Measurements from ENCODE around the gene NME7. TPM values are rescaled to one million over a fixed set of nuclear protein-coding genes. Genes with fewer than 3 reads are reported as not detected.

NME7 gene
- total RNA-seq, 1 experiment from 2014 or later: 30.3 TPM

DNA sequence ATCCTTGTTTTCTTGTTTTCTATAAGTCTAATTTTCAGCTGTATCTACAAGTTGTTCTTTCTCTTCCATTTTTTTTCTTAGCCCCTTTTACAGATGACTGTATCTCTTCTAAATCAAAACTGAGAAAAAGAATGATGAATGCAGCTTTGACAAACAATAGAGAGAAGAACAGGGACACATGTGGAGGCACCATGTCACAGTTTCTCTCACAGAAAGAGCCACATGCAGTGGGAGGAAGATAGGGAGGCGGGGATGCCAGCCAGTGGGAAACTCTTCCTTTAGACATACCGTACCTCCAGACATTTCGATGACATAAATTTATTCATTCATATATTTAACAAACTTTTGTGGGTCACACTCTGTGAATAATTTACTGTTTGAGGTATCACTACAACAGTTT lies 45.5 kb downstream of the NME7 start:
- DNase-seq (ENCODE audit: low read depth, low spot score): no peak
- BruUV-seq (replicated peaks): no TSS peak
- no peak overlapping the region for H3K27ac ChIP-seq (ENCODE audit: low read length)
- no peaks in the 10 kb centered on the region for H3K27me3 ChIP-seq (ENCODE audit: control insufficient read depth, insufficient read depth, low read length)
- ChIA-PET POLR2A (no interaction called here), CTCF (no interaction called here)
- in situ Hi-C loops (cut with HindIII; ENCODE audit: low pct_unique_long_range_greater_than_20kb, low sequenced_read_pairs) (no loop called here), intact Hi-C loops (cut with micrococcal nuclease; ENCODE audit: unreplicated experiment) (no loop called here)
- no peak overlapping the region for H3K4me3 ChIP-seq (ENCODE audit: low read depth in 2 of 2, low read length in 2 of 2)
- H3K4me1 ChIP-seq (ENCODE audit: control insufficient read depth, insufficient read depth, low read length): peaks cover 2% of the 10 kb centered on the region; the same call in 1 of the 2 replicates
- H3K36me3 ChIP-seq (ENCODE audit: control insufficient read depth, insufficient read depth, low read length): no peaks in the 10 kb centered on the region
- ATAC-seq: no peak
- TF ChIP-seq, protein P1, sequence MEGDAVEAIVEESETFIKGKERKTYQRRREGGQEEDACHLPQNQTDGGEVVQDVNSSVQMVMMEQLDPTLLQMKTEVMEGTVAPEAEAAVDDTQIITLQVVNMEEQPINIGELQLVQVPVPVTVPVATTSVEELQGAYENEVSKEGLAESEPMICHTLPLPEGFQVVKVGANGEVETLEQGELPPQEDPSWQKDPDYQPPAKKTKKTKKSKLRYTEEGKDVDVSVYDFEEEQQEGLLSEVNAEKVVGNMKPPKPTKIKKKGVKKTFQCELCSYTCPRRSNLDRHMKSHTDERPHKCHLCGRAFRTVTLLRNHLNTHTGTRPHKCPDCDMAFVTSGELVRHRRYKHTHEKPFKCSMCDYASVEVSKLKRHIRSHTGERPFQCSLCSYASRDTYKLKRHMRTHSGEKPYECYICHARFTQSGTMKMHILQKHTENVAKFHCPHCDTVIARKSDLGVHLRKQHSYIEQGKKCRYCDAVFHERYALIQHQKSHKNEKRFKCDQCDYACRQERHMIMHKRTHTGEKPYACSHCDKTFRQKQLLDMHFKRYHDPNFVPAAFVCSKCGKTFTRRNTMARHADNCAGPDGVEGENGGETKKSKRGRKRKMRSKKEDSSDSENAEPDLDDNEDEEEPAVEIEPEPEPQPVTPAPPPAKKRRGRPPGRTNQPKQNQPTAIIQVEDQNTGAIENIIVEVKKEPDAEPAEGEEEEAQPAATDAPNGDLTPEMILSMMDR (IDR thresholded peaks at IDR 0.05): no peak
- TF ChIP-seq, protein P2, sequence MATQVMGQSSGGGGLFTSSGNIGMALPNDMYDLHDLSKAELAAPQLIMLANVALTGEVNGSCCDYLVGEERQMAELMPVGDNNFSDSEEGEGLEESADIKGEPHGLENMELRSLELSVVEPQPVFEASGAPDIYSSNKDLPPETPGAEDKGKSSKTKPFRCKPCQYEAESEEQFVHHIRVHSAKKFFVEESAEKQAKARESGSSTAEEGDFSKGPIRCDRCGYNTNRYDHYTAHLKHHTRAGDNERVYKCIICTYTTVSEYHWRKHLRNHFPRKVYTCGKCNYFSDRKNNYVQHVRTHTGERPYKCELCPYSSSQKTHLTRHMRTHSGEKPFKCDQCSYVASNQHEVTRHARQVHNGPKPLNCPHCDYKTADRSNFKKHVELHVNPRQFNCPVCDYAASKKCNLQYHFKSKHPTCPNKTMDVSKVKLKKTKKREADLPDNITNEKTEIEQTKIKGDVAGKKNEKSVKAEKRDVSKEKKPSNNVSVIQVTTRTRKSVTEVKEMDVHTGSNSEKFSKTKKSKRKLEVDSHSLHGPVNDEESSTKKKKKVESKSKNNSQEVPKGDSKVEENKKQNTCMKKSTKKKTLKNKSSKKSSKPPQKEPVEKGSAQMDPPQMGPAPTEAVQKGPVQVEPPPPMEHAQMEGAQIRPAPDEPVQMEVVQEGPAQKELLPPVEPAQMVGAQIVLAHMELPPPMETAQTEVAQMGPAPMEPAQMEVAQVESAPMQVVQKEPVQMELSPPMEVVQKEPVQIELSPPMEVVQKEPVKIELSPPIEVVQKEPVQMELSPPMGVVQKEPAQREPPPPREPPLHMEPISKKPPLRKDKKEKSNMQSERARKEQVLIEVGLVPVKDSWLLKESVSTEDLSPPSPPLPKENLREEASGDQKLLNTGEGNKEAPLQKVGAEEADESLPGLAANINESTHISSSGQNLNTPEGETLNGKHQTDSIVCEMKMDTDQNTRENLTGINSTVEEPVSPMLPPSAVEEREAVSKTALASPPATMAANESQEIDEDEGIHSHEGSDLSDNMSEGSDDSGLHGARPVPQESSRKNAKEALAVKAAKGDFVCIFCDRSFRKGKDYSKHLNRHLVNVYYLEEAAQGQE (IDR thresholded peaks at IDR 0.05; ENCODE audit: insufficient read depth in 1 of 2, low read depth in 2 of 2, low read length in 1 of 2): no peak
- TF ChIP-seq TCF7L2 (IDR thresholded peaks at IDR 0.05; ENCODE audit: low read depth, low read length): no peak
- TF ChIP-seq SIN3A (IDR thresholded peaks at IDR 0.05; ENCODE audit: borderline replicate concordance, insufficient read depth, low read depth, low read length): no peak
- TF ChIP-seq POLR2AphosphoS5 (IDR thresholded peaks at IDR 0.05; ENCODE audit: low read depth, low read length): no peak
- no peaks in the 10 kb centered on the region for H3K9me3 ChIP-seq (ENCODE audit: control insufficient read depth, insufficient read depth, low read depth, low read length)

DNA sequence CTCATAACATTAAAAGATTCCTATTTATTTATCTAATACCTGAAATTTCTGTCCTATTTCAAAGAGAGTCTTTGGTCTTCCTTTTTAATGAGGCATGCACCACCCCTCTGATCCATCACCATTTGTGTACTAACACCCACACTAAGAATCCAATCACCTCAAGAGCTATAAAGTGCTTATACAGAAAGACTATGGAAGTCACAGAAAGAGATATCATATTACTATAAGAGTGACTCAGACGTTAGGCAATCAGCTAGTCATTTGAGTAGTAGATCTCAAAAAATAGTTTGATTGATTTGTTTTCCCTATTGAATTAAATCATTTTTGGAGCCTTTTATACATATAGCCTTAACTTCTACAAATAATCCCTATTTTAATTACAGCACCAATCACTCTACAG lies 46.1 kb downstream of the NME7 start:
- Histone ChIP-seq H3K4me1 (ENCODE audit: control insufficient read depth, insufficient read depth, low read length) (peaks cover 2% of the 10 kb centered on the region; the same call in 1 of the 2 replicates), H3K36me3 (ENCODE audit: control insufficient read depth, insufficient read depth, low read length) (no peaks in the 10 kb centered on the region), H3K27me3 (ENCODE audit: control insufficient read depth, insufficient read depth, low read length) (no peaks in the 10 kb centered on the region), H3K9me3 (ENCODE audit: control insufficient read depth, insufficient read depth, low read depth, low read length) (no peaks in the 10 kb centered on the region), H3K27ac (ENCODE audit: low read length) (no peak overlapping the region), H3K4me3 (ENCODE audit: low read depth in 2 of 2, low read length in 2 of 2) (no peak overlapping the region)
- BruUV-seq (replicated peaks): no TSS peak
- CTCF ChIA-PET: no interaction called here
- intact Hi-C loops (cut with micrococcal nuclease; ENCODE audit: unreplicated experiment) (no loop called here), in situ Hi-C loops (cut with HindIII; ENCODE audit: low pct_unique_long_range_greater_than_20kb, low sequenced_read_pairs) (no loop called here)
- TF ChIP-seq TCF7L2 (IDR thresholded peaks at IDR 0.05; ENCODE audit: low read depth, low read length) (no peak), POLR2AphosphoS5 (IDR thresholded peaks at IDR 0.05; ENCODE audit: low read depth, low read length) (no peak)
- TF ChIP-seq, protein P1 (IDR thresholded peaks at IDR 0.05): no peak
- TF ChIP-seq, protein P2 (IDR thresholded peaks at IDR 0.05; ENCODE audit: insufficient read depth in 1 of 2, low read depth in 2 of 2, low read length in 1 of 2): no peak
- DNase-seq (ENCODE audit: low read depth, low spot score): no peak
- ATAC-seq: no peak
- POLR2A ChIA-PET: no interaction called here
